ENCODE data around the gene PRKCQ.
A peak's percentile ranks its signal among the peaks of the same experiment; 100 is the strongest.

The PRKCQ gene

GRCh38 chr10:6579183-6579903 is 733 bp downstream of the PRKCQ start:
- peaks cover 51% of the 10 kb centered on the region for H3K27me3 Mint-ChIP-seq (ENCODE audit: low read depth)
- peak overlapping the region; percentile 9 to 83 (median 59) for H3K27ac Mint-ChIP-seq
- peak overlapping the region; percentile 78 to 87 (median 81) for H3K4me3 Mint-ChIP-seq
- H3K36me3 Mint-ChIP-seq (ENCODE audit: low read depth): peaks cover 8% of the 10 kb centered on the region
- TF ChIP-seq CTCF (IDR thresholded peaks at IDR 0.05; ENCODE audit: unreplicated experiment in 3 of 3): no peak
- H3K9me3 Mint-ChIP-seq: no peaks in the 10 kb centered on the region
- H3K4me1 Mint-ChIP-seq: peaks cover 18% of the 10 kb centered on the region

- H3K4me3 Mint-ChIP-seq: peak overlapping the region; percentile 78 to 87 (median 81)
- H3K27ac Mint-ChIP-seq: peak overlapping the region; percentile 9 to 83 (median 59)
- H3K36me3 Mint-ChIP-seq (ENCODE audit: low read depth): peaks cover 3% of the 10 kb centered on the region
- no peaks in the 10 kb centered on the region for H3K9me3 Mint-ChIP-seq
- H3K4me1 Mint-ChIP-seq: peaks cover 18% of the 10 kb centered on the region
- no peak for TF ChIP-seq CTCF (IDR thresholded peaks at IDR 0.05; ENCODE audit: unreplicated experiment in 3 of 3)
- peaks cover 48% of the 10 kb centered on the region for H3K27me3 Mint-ChIP-seq (ENCODE audit: low read depth)
These were observed 1.3 kb downstream of the PRKCQ start for GRCh38 chr10:6578795-6579182.

GRCh38 chr10:6578251-6578771 is 1.8 kb downstream of the PRKCQ start:
- peaks cover 18% of the 10 kb centered on the region for H3K4me1 Mint-ChIP-seq
- no peaks in the 10 kb centered on the region for H3K36me3 Mint-ChIP-seq (ENCODE audit: low read depth)
- peak overlapping the region in 2 of 3 experiments; percentile 9 to 83 for H3K27ac Mint-ChIP-seq
- peaks cover 45% of the 10 kb centered on the region for H3K27me3 Mint-ChIP-seq (ENCODE audit: low read depth)
- TF ChIP-seq CTCF (IDR thresholded peaks at IDR 0.05; ENCODE audit: unreplicated experiment in 3 of 3): no peak
- H3K4me3 Mint-ChIP-seq: peak overlapping the region; percentile 66 to 87 (median 78)
- no peaks in the 10 kb centered on the region for H3K9me3 Mint-ChIP-seq

GRCh38 chr10:6576326-6576725 is 3.8 kb downstream of the PRKCQ start:
- H3K27ac Mint-ChIP-seq: peak overlapping the region in 1 of 3 experiments; percentile 6
- H3K27me3 Mint-ChIP-seq (ENCODE audit: low read depth): peaks cover 40% of the 10 kb centered on the region
- peak overlapping the region; percentile 6 to 49 (median 37) for H3K4me3 Mint-ChIP-seq
- peaks cover 13% of the 10 kb centered on the region for H3K4me1 Mint-ChIP-seq
- H3K9me3 Mint-ChIP-seq: no peaks in the 10 kb centered on the region
- no peak for TF ChIP-seq CTCF (IDR thresholded peaks at IDR 0.05; ENCODE audit: unreplicated experiment in 3 of 3)
- no peaks in the 10 kb centered on the region for H3K36me3 Mint-ChIP-seq (ENCODE audit: low read depth)

GRCh38 chr10:6574664-6575176 is 5.4 kb downstream of the PRKCQ start:
- Mint-ChIP-seq H3K4me1 (peaks cover 7% of the 10 kb centered on the region), H3K4me3 (no peak overlapping the region), H3K27me3 (ENCODE audit: low read depth) (peaks cover 39% of the 10 kb centered on the region), H3K27ac (peak overlapping the region in 1 of 3 experiments; percentile 0), H3K36me3 (ENCODE audit: low read depth) (no peaks in the 10 kb centered on the region), H3K9me3 (no peaks in the 10 kb centered on the region)
- no peak for TF ChIP-seq CTCF (IDR thresholded peaks at IDR 0.05; ENCODE audit: unreplicated experiment in 3 of 3)
